Measurements from ENCODE around the gene SEPTIN8.

SEPTIN8 gene

GRCh38 chr5:132749506-132749905, 27.5 kb downstream of the SEPTIN8 start:
- no peak for DNase-seq (ENCODE audit: low read depth in 3 of 3)

DNA sequence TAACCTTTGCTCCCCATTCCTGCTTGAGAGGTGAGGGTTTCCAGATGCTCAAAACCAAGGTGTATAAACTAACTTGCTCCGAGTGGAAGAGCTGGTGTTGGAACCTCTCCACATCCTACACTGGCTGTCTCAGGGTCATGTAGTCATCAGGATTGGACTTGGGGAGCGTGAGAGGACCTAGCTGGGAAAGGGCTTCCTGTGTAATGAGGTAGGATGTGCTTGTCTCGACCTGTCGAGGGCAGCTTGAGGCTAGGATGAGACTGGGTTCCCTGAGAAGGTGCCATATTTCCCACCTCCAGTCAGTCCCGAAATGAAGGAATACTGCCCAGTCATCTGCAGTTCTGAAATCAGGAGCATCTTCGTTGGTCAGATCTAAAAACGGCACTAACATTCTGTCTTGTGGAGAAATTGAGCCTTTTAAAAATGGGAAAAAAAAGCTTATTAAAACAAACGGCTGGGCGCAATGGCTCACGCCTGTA, 28.5 kb downstream of the SEPTIN8 start:
- DNase-seq (ENCODE audit: low read depth in 3 of 3) = no peak

GRCh38 chr5:132747616-132748440, 29.2 kb downstream of the SEPTIN8 start:
- DNase-seq (ENCODE audit: low read depth in 3 of 3) = no peak

GRCh38 chr5:132746954-132747615, 30.0 kb downstream of the SEPTIN8 start, which contains the start of gene CCNI2:
Gene CCNI2 (plus strand): TSS chr5:132747426. CDS start chr5:132747496, 70 bp downstream.
- peak in 2 of 3 donors; percentile 29 to 50 for DNase-seq (ENCODE audit: low read depth in 3 of 3)

DNA sequence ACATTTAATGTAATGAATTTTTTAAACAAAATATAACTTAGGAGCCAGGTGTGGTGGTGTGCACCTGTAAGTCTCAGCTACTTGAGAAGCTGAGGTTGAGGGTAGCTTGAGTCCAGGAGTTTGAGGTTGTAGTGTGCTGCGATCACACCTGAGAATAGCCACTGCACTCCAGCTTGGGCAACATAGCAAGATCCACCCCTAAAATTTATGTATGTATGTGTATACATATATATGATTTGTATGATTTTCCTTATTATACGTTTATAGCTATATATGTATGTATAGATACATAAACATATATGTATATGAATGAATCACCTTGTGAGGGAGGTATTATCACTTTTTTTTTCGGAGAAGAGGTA, 30.5 kb downstream of the SEPTIN8 start:
- no peak for DNase-seq (ENCODE audit: low read depth in 3 of 3)

GRCh38 chr5:132744659-132745058, 32.4 kb downstream of the SEPTIN8 start:
- DNase-seq (ENCODE audit: low read depth in 3 of 3) = no peak

GRCh38 chr5:132742626-132743025, 34.4 kb downstream of the SEPTIN8 start:
- DNase-seq (ENCODE audit: low read depth in 3 of 3) = no peak

- DNase-seq (ENCODE audit: low read depth in 3 of 3) = no peak
These were observed 34.9 kb downstream of the SEPTIN8 start for GRCh38 chr5:132742158-132742557.

- no peak for DNase-seq (ENCODE audit: low read depth in 3 of 3)
These were observed 37.8 kb downstream of the SEPTIN8 start for GRCh38 chr5:132739232-132739631.

- DNase-seq (ENCODE audit: low read depth in 3 of 3) = no peak
These were observed 38.9 kb downstream of the SEPTIN8 start for GRCh38 chr5:132737982-132738681.

DNA sequence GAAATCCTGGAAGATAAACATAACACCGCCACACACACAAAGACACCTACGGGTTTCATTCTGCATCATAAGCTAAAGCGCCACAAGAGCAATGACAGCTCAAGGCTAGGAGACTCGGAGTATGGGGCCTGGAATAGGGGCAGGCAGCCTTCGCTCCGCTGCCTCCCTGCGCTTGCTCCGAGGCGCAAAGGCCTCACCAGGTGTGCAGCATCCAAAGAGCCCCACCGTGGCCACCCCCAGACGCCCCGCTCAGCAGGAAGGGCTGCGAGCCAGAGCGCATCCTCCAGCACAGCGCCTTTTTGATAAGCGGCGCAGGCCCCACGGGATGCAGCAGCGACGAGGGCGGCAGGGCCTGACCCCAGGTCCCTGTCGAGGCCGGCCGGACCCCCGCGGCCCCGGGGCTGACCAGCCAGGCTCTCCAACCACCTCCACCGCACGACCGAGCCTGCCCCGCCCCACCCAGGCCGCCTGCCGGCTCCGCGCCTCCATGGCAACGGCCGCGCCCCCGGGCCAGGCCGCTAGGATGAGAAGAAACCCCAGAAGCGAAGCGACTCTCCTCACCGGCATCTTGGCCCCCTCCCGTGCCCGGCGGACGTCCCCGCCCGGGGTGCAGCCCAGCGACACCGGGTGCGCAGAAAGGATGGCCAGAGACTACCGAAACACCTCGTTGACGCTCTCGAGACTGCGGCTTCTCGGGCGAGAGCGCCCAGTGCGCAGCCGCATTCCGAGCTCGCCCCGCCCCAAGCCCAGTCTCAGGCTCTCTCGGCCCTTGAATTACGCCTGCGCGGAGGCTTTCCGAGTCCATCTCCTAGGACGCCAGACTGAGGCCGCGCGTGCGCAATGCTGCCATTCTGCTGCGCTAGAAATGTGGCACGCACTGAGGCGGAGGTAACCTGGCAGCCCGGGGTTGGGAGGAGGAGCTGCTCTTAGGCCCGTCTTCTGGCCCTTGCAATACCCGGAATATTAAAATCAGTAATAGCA, 39.9 kb downstream of the SEPTIN8 start, which contains the start of gene KIF3A:
KIF3A (minus strand) TSS at position 694 of the 981 bp plus-strand sequence; CDS start at position 567, 127 bp downstream.
- peak; percentile 97 to 98 (median 97) for DNase-seq (ENCODE audit: low read depth in 3 of 3)

DNA sequence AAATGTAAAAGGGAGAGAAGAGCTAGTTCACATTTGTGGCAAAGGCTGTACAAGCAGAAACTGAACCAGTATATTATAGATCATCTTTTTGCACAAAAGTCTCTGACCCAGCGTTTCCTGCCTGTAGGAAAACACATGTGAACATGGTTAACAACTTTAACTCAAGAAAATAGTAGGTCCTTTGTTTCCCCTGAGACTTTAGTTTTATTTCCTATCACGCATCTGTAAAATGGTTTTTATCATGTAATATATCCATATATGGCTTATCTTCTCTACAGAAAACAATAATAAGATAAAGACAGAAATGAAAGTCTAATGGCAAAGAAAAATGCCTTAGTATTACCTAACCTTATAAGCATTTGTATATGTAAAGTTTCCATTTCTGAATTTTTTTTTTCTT, 42.4 kb downstream of the SEPTIN8 start:
- DNase-seq (ENCODE audit: low read depth in 3 of 3) = no peak

GRCh38 chr5:132733499-132734148, 43.4 kb downstream of the SEPTIN8 start:
- DNase-seq (ENCODE audit: low read depth in 3 of 3) = no peak

- no peak for DNase-seq (ENCODE audit: low read depth in 3 of 3)
These were observed 47.1 kb downstream of the SEPTIN8 start for GRCh38 chr5:132729896-132730295.

DNA sequence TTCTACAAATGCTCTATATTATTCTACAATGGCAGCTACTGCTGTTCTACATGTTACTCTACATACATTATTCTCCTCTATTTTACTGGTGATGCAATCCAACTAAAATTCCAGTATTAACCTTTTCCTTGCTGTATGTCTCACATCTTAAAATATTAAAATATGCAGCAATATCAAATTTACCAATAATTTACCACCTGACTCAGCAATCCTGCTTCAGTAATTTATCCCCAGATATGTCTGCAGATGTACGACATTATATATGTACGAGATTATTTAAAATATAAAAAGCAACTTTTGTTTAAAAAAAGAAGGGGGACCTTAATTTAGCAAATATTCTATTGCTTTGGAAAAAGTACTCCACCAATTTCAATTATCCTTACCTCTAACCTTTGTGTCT, 51.3 kb downstream of the SEPTIN8 start:
- no peak for DNase-seq (ENCODE audit: low read depth in 3 of 3)

DNA sequence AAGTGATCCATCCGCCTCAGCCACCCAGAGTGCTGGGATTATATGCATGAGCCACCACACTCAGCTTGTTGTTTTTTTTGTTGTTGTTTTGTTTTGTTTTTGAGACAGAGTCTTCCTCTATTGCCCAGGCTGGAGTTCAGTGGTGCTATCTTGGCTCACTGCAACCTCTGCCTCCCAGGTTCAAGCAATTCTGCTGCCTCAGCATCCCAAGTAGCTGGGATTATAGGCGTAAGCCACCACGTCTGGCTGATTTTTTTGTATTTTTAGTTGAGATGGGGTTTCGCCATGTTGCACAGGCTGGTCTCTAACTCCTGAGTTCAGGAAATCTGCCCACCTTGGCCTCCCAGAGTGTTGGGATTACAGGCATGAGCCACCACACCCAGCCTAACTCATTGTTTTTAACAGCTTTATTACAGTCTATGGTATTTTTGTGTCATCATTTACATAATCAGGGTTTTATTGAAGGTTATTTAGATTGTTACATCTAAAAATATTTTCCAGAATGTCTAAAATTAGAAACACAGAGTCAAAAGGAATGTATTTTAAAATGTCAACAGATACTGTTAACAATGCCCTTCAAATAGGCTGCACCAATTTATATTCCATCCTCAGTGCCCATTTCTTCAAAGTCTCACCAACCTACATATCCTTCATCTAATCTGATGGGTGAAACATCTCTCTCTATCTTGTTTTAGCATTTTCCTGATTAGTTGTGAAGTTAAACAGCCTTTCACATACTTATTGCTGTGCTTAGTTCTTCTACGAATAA, 58.3 kb downstream of the SEPTIN8 start:
- DNase-seq (ENCODE audit: low read depth in 3 of 3) = no peak

DNA sequence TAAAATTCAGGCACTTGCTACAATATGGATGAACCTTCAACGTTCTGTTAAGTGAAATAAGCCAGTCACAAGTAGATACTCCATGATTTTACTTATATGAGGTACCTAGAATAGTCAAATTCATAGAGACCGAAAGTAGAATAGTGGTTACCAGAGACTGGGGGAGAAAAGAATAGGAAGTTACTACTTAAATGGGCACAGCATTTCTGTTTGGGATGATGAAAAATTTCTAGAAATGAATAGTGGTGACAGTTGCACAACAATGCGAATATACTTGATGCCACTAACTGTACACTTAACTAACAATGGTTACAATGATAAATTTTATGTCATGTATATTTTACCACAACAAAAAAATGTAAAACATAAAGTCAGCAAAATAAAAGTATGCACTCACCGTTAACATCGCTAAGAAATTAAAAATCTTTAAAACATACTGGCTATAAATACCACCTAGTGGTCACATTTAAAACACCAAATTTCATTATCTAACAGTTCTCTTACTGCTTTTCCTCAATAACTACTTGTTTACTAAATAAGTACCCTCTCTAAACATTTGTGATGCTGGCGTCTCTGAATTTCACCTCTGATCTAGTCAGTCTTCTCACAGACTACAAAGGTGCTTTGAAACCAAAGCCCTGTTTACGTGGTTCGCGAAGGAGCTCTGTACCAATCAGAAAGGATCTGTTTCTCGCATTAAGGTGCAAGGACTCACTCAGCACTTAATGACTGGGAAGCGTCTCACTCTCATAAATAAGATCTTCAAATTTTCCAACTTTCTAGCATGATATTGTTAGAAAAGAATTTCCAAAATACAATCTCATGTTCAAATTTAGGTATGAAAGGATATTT, 62.4 kb downstream of the SEPTIN8 start:
- no peak for DNase-seq (ENCODE audit: low read depth in 3 of 3)

DNA sequence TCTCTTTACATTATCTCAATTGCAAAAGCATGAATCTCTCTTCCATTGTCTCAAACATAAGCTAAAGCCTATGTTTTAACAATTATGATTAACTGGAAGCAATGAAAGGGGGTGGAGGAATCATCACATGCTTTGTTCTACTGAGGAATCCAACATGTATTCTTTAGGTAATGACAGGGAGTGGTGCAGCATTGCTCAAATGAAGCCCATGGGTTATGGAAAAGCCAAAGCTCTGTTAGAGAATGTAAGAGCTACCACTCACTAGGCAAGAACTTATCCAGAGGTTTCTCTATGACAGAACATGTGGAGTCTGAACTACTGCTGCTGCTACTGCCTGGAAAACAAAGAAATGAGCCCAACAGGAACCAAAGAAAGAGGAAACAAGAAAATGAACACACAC, 68.4 kb downstream of the SEPTIN8 start:
- no peak for DNase-seq (ENCODE audit: low read depth in 3 of 3)

DNA sequence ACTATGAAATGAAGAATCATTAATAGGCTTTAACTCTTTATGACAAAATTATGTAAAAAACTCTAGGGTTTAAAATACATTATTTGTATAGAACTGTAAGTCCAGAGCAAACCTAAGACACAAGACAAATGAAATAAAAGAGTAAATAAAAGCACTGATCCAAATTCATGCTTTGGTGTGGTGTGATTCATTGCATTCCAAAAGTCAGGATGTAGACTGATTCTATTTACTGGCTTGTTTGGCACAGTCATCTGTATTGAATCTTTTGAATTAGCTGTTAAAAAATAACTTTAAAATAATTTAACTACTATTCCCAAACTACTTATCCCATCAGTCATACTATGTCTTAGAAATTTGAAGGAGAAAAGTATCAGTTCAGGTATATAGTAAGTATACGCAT, 72.2 kb downstream of the SEPTIN8 start:
- no peak for DNase-seq (ENCODE audit: low read depth in 3 of 3)
